Measurements from ENCODE around the gene MECP2.
"Not testable (repeated sequence)": the region's sequence is repeated elsewhere in the genome, so short reads cannot be mapped to it uniquely, and the experiment has no call there.

MECP2 gene

GRCh38 chrX:154097589-154098541 is at the start of gene MECP2:
Gene MECP2, minus strand, starts transcription at chrX:154097717.
- FAIRE-seq, result peak; percentile 62
- peak; percentile 81 for DNase-seq (ENCODE audit: insufficient read length, low spot score)

GRCh38 chrX:154144010-154144409 is 46.5 kb upstream of the MECP2 start, which contains the start of gene OPN1LW:
Gene OPN1LW, plus strand, starts transcription at chrX:154144243. Its CDS starts 41 bp downstream, at chrX:154144284.
- DNase-seq (ENCODE audit: insufficient read length, low spot score); FAIRE-seq: not testable (repeated sequence)

- no peak for DNase-seq (ENCODE audit: insufficient read length, low spot score)
- FAIRE-seq, result no peak
These were observed 45.6 kb upstream of the MECP2 start for GRCh38 chrX:154142950-154143745.

- DNase-seq (ENCODE audit: insufficient read length, low spot score) (no peak), FAIRE-seq (no peak)
These were observed 44.9 kb upstream of the MECP2 start for GRCh38 chrX:154142386-154142785.

GRCh38 chrX:154140742-154141141 is 43.2 kb upstream of the MECP2 start:
- DNase-seq (ENCODE audit: insufficient read length, low spot score) (no peak), FAIRE-seq (no peak)

- DNase-seq (ENCODE audit: insufficient read length, low spot score), result no peak
These were observed 42.7 kb upstream of the MECP2 start for GRCh38 chrX:154140206-154140605.

GRCh38 chrX:154138857-154139256 is 41.3 kb upstream of the MECP2 start:
- DNase-seq (ENCODE audit: insufficient read length, low spot score) (no peak), FAIRE-seq (no peak)

More at GRCh38 chrX:154140206-154140605, 42.7 kb upstream of the MECP2 start:
- no peak for FAIRE-seq

- DNase-seq (ENCODE audit: insufficient read length, low spot score) (peak; percentile 54), FAIRE-seq (no peak)
These were observed 39.2 kb upstream of the MECP2 start for GRCh38 chrX:154136627-154137161.

- DNase-seq (ENCODE audit: insufficient read length, low spot score), result no peak
- FAIRE-seq, result no peak
These were observed 38.1 kb upstream of the MECP2 start for GRCh38 chrX:154135458-154136229.

- no peak for DNase-seq (ENCODE audit: insufficient read length, low spot score)
- no peak for FAIRE-seq
These were observed 34.8 kb upstream of the MECP2 start for GRCh38 chrX:154132366-154132765.

GRCh38 chrX:154131955-154132354 is 34.4 kb upstream of the MECP2 start:
- FAIRE-seq (no peak), DNase-seq (ENCODE audit: insufficient read length, low spot score) (no peak)

- DNase-seq (ENCODE audit: insufficient read length, low spot score), result no peak
These were observed 28.6 kb upstream of the MECP2 start for GRCh38 chrX:154126101-154126500.

GRCh38 chrX:154125391-154126040 is 28.0 kb upstream of the MECP2 start:
- FAIRE-seq, result no peak

More at GRCh38 chrX:154126101-154126500, 28.6 kb upstream of the MECP2 start:
- no peak for FAIRE-seq

GRCh38 chrX:154123241-154124219 is 26.0 kb upstream of the MECP2 start:
- FAIRE-seq (peak; percentile 76), DNase-seq (ENCODE audit: insufficient read length, low spot score) (no peak)

More at GRCh38 chrX:154125391-154126040, 28.0 kb upstream of the MECP2 start:
- no peak for DNase-seq (ENCODE audit: insufficient read length, low spot score)

GRCh38 chrX:154121961-154122360 is 24.4 kb upstream of the MECP2 start:
- FAIRE-seq (no peak), DNase-seq (ENCODE audit: insufficient read length, low spot score) (no peak)

GRCh38 chrX:154121207-154121606 is 23.7 kb upstream of the MECP2 start:
- no peak for FAIRE-seq
- no peak for DNase-seq (ENCODE audit: insufficient read length, low spot score)

- DNase-seq (ENCODE audit: insufficient read length, low spot score), result no peak
- no peak for FAIRE-seq
These were observed 23.1 kb upstream of the MECP2 start for GRCh38 chrX:154120567-154120966.

GRCh38 chrX:154117566-154117965 is 20.0 kb upstream of the MECP2 start:
- FAIRE-seq, result no peak
- no peak for DNase-seq (ENCODE audit: insufficient read length, low spot score)
